Omental fat pad (tissue), 4 donors: ENCODE results near the gene WNT5B. TPM values are rescaled to one million over a fixed set of nuclear protein-coding genes. Genes with fewer than 3 reads are reported as not detected.
A peak's percentile ranks its signal among the peaks of the same experiment; 100 is the strongest.

Source experiments
- ATAC-seq: fragments of 150-250 bp; one replicate; pipeline ENCODE4 v1.9.1; 2016; ENCODE audit warnings: mild to moderate bottlenecking, moderate library complexity; ENCODE audit not compliant: low FRiP score
- DNase-seq: peaks from one replicate; pipeline ENCODE4 v3.0.0-alpha.2; 2019; ENCODE audit warnings: low spot score
- total RNA-seq, 4 donors: library from RNA; depleted of rRNA; stranded (reverse); fragments of >200 nt; gene quantifications; one replicate each; pipeline ENCODE4 v1.1.0, GENCODE V29; 2016
- TF ChIP-seq, protein P1 (sequence below), 3 donors: fragments of 450-650 bp; IDR thresholded peaks; one replicate each; pipeline ENCODE4 v1.5.1; 2016 to 2017; ENCODE audit warnings: antibody characterized with exemption in 3 of 3, mild to moderate bottlenecking in 3 of 3, moderate library complexity in 2 of 3

WNT5B gene
- 1 to 10 TPM; 3.6 to 9.0 (median 4.0) TPM for total RNA-seq

DNA sequence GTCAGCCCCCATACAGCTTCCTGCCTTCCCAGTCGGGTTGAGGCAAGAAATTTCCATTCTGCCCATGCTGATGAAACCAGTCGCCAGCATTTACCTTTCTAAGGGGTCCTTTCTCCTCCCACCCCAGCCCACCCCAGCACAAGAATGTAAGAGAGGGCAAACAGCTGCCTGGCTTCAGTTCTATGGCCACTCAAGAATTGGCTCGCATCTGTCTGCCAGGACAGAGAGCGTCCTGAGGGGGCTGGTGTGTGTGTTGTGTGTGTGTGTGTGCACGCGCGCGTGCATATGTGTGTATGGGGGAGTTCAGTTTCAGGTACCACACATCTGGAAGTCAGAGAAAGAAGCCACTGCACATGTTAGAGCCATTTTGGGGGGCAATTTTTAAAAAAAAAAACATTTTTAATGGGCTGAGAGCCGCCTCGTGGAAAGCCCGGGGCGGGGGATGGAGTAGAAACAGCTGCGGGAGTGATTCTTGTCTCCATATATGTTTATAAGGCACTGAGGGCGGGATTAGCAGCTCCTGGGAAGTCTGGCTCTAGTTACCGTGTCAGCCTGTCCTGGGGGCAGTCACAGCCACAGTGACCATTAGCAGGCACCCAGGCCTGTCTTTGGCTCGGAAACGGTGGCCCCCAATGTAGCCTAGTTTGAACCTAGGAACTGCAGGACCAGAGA, at the start of gene WNT5B:
Gene WNT5B (plus strand): TSS at position 566 of the 672 bp plus-strand sequence. CDS start 2,124 bp downstream, outside the sequence.
- DNase-seq (no peak), ATAC-seq (no peak)
- TF ChIP-seq, protein P1, sequence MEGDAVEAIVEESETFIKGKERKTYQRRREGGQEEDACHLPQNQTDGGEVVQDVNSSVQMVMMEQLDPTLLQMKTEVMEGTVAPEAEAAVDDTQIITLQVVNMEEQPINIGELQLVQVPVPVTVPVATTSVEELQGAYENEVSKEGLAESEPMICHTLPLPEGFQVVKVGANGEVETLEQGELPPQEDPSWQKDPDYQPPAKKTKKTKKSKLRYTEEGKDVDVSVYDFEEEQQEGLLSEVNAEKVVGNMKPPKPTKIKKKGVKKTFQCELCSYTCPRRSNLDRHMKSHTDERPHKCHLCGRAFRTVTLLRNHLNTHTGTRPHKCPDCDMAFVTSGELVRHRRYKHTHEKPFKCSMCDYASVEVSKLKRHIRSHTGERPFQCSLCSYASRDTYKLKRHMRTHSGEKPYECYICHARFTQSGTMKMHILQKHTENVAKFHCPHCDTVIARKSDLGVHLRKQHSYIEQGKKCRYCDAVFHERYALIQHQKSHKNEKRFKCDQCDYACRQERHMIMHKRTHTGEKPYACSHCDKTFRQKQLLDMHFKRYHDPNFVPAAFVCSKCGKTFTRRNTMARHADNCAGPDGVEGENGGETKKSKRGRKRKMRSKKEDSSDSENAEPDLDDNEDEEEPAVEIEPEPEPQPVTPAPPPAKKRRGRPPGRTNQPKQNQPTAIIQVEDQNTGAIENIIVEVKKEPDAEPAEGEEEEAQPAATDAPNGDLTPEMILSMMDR (IDR thresholded peaks at IDR 0.05) = no peak

DNA sequence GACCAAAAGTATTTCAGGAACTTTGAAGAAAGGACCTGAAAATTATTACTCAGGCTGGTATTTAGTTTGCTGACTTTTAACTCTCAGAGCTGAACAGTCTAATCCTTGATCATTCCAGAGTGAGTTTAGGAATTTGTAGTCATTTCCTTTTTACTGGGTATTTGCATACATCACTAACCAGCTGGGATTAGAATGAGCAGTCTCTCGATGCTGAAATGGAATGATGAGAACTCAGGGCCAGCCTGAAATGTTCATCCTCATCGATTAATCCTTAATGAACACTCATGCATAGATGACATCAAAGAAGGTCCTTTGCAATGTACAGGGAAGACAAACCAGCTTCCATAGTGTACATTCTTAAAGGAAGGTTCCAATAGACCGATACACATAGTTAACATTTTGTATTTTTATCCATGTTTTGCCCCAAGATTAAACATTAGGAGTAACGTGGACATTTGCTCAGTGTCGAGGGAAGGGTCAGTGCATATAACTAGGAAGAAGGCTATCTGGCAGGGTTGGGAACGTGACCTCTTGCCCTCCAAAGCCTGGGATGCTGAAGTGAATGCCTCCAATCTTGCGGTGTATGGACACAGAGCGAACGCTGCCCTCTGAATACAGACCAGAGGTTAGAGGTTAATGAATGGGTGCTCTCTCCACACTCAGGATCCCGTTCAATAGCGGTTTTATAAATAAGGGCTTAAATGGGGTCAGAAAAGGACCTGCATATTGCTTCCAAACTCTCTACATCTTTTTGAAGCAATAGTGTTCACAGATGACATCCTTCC, 49.2 kb upstream of the WNT5B start:
- TF ChIP-seq, protein P1 (IDR thresholded peaks at IDR 0.05) = no peak
- no peak for DNase-seq
- no peak for ATAC-seq

DNA sequence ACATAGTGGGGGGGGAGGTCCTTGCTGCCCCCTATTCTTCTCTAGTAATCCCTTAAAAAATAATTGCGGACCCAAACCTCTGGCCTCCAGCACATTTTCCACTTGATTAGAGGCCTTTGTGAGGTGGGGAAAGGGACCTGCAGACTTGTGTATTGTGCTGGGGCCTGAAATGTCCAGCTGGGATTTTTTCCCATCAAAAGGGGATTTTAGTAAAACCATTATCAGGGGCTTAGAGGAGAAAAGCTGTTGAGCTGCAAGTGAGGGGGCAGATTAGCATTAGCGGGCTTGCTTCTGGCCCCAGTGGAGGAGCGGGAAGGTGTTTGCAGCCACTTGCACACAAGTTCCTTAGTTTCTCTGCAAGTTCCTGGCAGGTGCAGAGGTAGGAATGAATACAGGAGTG, 48.5 kb upstream of the WNT5B start:
- ATAC-seq (no peak), DNase-seq (no peak)
- TF ChIP-seq, protein P1 (IDR thresholded peaks at IDR 0.05) = no peak

DNA sequence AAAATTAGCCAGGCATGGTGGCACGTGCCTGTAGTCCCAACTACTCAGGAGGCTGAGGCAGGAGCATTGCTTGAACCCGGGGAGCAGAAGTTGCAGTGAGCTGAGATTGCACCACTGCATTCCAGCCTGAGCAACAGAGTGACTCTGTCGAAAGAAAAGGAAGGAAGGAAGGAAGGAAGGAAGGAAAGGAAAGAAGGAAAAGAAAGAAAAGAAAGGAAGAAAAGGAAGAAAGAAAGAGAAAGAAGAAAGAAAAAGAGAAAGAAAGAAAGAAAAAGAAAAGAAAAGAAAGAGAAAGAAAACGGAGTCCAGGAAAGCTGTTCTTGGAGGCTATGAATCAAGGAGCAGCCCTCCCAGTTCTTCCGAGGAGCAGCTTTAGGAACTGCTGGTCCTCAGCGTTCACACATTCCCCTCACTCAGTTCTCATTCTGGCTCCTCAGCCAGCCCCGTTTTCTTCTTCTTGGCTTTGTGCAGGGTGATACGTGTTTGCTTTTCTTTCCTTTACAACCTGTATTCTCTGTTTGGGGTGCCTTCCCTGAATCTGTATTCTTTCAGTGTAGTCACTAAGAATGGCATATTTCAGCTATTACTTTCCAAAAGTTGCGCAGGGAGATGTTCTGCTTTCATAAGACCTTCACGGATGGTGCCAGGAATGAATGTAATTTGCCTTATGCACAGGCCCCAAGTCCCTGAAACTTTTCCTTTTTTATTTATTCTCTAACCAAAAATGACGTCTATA, 46.9 kb upstream of the WNT5B start:
- ATAC-seq (no peak), DNase-seq (no peak)
- TF ChIP-seq, protein P1 (IDR thresholded peaks at IDR 0.05) = no peak

DNA sequence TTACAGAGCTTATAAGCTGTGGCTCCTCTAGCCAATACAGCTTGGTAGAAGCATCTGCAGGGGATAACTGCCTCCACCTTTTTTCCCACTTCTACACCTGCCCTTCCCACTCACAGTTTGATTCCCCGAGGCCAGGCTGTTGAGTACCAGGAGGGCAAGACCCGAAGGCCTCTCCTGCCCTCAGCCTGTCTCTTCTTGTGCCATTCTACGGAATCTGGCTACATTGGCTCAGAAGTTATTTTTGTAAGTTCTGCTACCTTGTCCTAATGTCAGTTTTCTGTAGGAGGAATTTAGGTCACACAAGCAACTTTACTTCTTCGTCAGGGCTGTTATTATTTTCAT, 46.4 kb upstream of the WNT5B start:
- TF ChIP-seq, protein P1 (IDR thresholded peaks at IDR 0.05) = no peak
- no peak for ATAC-seq
- DNase-seq = no peak

DNA sequence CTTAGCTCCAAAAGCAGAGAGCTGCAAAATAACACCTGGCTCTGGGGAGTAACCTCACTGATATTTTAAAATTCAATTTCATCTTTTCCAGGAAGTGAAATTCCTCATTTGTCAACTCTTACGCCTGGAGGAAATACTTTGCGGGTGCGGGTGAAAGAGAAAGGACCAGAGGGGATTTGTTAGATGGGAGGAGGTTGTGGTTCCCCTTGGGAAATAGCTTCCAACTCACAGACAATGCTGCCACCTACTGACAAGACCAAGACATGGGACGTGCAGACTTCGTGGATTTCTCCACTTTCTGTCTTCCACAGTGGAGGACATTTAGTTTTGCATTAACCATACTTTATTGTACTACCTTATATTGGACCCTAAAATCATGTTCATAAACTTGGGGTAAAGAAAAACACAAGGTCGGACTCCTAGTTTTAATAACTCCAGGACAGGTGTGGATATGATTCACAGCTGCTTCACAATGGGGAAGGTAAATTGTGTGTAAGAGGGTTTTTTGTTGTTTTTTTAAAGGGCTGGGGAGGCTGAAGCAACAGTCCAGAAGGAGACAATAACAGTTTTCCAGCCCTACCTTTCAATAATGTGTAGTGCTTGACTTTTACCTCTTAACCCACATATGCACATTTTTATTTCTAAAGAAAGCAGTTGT, 45.5 kb upstream of the WNT5B start:
- DNase-seq (no peak), ATAC-seq (peak; percentile 55)
- TF ChIP-seq, protein P1 (IDR thresholded peaks at IDR 0.05) = peak in 2 of 3 donors; percentile 61 to 79
